H9 (cell line): ENCODE data around the gene B4GALNT2. TPM values are rescaled to one million over a fixed set of nuclear protein-coding genes. Genes with fewer than 3 reads are reported as not detected.
A peak's percentile ranks its signal among the peaks of the same experiment; 100 is the strongest.

Source experiments
- DNase-seq: peaks from one replicate; pipeline ENCODE4 v3.0.0-alpha.2; 2017
- H2AFZ ChIP-seq: one replicate; pipeline ENCODE4 v1.6.1; 2013; ENCODE audit warnings: mild to moderate bottlenecking, low read length, control low read depth, moderate library complexity
- H2AK5ac ChIP-seq: 2 replicates; pipeline ENCODE4 v1.6.1; 2013; ENCODE audit warnings: low read length, control low read depth, mixed read lengths; ENCODE audit not compliant: insufficient read length
- H2BK120ac ChIP-seq: one replicate; pipeline ENCODE4 v1.6.1; 2013; ENCODE audit warnings: low read depth, mild to moderate bottlenecking, low read length, control low read depth, inconsistent platforms; ENCODE audit not compliant: poor library complexity, severe bottlenecking
- H2BK12ac ChIP-seq: 2 replicates; pipeline ENCODE4 v1.6.1; 2013; ENCODE audit warnings: low read length, control low read depth, mixed read lengths, low read depth; ENCODE audit not compliant: insufficient read length
- H2BK15ac ChIP-seq: 2 replicates; pipeline ENCODE4 v1.6.1; 2013; ENCODE audit warnings: low read depth, low read length, control low read depth
- H2BK20ac ChIP-seq: one replicate; pipeline ENCODE4 v1.6.1; 2013; ENCODE audit warnings: low read depth, mild to moderate bottlenecking, low read length, control low read depth, inconsistent platforms; ENCODE audit not compliant: poor library complexity, severe bottlenecking
- H2BK5ac ChIP-seq: 2 replicates; pipeline ENCODE4 v1.6.1; 2013; ENCODE audit warnings: low read length, control low read depth, mixed read lengths; ENCODE audit not compliant: insufficient read length
- H3K14ac ChIP-seq: 2 replicates; pipeline ENCODE4 v1.6.1; 2013; ENCODE audit warnings: low read length, control low read depth; ENCODE audit not compliant: insufficient read depth
- H3K18ac ChIP-seq: 2 replicates; pipeline ENCODE4 v1.6.1; 2013; ENCODE audit warnings: low read depth, mild to moderate bottlenecking, mixed read lengths, low read length, control low read depth; ENCODE audit not compliant: insufficient read length
- H3K23ac ChIP-seq: 2 replicates; pipeline ENCODE4 v1.6.1; 2013; ENCODE audit warnings: low read length, control low read depth, mixed read lengths, low read depth; ENCODE audit not compliant: insufficient read length
- H3K23me2 ChIP-seq: 2 replicates; pipeline ENCODE4 v1.6.1; 2013; ENCODE audit warnings: low read depth, mild to moderate bottlenecking, mixed read lengths, low read length, control low read depth; ENCODE audit not compliant: insufficient read length, poor library complexity, severe bottlenecking
- H3K27ac ChIP-seq: 2 replicates; pipeline ENCODE4 v1.5.1; 2013; ENCODE audit warnings: low read length, control low read depth, mixed read lengths, low read depth; ENCODE audit not compliant: insufficient read length
- H3K27me3 ChIP-seq: 2 replicates; pipeline ENCODE4 v1.6.1; 2013; ENCODE audit warnings: low read length, control low read depth, inconsistent platforms; ENCODE audit not compliant: insufficient read depth
- H3K4ac ChIP-seq: 2 replicates; pipeline ENCODE4 v1.6.1; 2013; ENCODE audit warnings: low read depth, mild to moderate bottlenecking, control low read depth, inconsistent platforms, low read length, moderate library complexity
- H3K4me1 ChIP-seq: 2 replicates; pipeline ENCODE4 v1.6.1; 2013; ENCODE audit warnings: low read length, control low read depth, inconsistent platforms; ENCODE audit not compliant: insufficient read depth
- H3K4me2 ChIP-seq: 2 replicates; pipeline ENCODE4 v1.6.1; 2013; ENCODE audit warnings: low read length, control low read depth, mixed read lengths; ENCODE audit not compliant: insufficient read length, insufficient read depth
- H3K56ac ChIP-seq: 2 replicates; pipeline ENCODE4 v1.6.1; 2013; ENCODE audit warnings: low read depth, mild to moderate bottlenecking, mixed read lengths, low read length, control low read depth; ENCODE audit not compliant: insufficient read length
- H3K79me1 ChIP-seq: 2 replicates; pipeline ENCODE4 v1.6.1; 2013; ENCODE audit warnings: low read depth, mild to moderate bottlenecking, moderate library complexity, low read length, control low read depth, inconsistent platforms; ENCODE audit not compliant: insufficient read depth, poor library complexity, severe bottlenecking
- H3K79me2 ChIP-seq: 2 replicates; pipeline ENCODE4 v1.6.1; 2013; ENCODE audit warnings: low read length, control low read depth, inconsistent platforms; ENCODE audit not compliant: insufficient read depth
- H3K9ac ChIP-seq: 2 replicates; pipeline ENCODE4 v1.6.1; 2013; ENCODE audit warnings: low read length, control low read depth, mixed read lengths; ENCODE audit not compliant: insufficient read length; ENCODE audit errors: extremely low read depth
- H3K9me3 ChIP-seq: one replicate; pipeline ENCODE4 v1.6.1; 2013; ENCODE audit warnings: low read depth, low read length, inconsistent platforms; ENCODE audit not compliant: control insufficient read depth
- H3T11ph ChIP-seq: one replicate; pipeline ENCODE4 v1.6.1; 2013; ENCODE audit warnings: mild to moderate bottlenecking, low read length, control low read depth, inconsistent platforms
- H4K20me1 ChIP-seq: one replicate; pipeline ENCODE4 v1.6.1; 2013; ENCODE audit not compliant: control insufficient read depth, insufficient read length, insufficient read depth
- H4K5ac ChIP-seq: 2 replicates; pipeline ENCODE4 v1.6.1; 2013; ENCODE audit warnings: low read depth, mild to moderate bottlenecking, mixed read lengths, low read length, control low read depth; ENCODE audit not compliant: insufficient read length
- H4K8ac ChIP-seq: replicated peaks from 2 replicates; pipeline ENCODE4 v1.6.1; 2013; ENCODE audit warnings: low read length, control low read depth, mixed read lengths, low read depth; ENCODE audit not compliant: insufficient read length
- H4K91ac ChIP-seq: 2 replicates; pipeline ENCODE4 v1.6.1; 2013; ENCODE audit warnings: low read depth, mild to moderate bottlenecking, moderate library complexity, mixed read lengths, low read length, control low read depth; ENCODE audit not compliant: insufficient read length
- H3K27ac Mint-ChIP-seq, 3 experiments: 2 replicates in 2 of 3; 3 replicates in 1 of 3; pipeline ENCODE4 v1.8.0; 2020 to 2021; ENCODE audit warnings: mixed read lengths in 3 of 3, mild to moderate bottlenecking in 1 of 3, moderate library complexity in 1 of 3
- H3K27me3 Mint-ChIP-seq: 2 replicates; pipeline ENCODE4 v1.8.0; 2021; ENCODE audit warnings: low read depth, mild to moderate bottlenecking, moderate library complexity, mixed read lengths
- H3K36me3 Mint-ChIP-seq, 3 experiments: 2 replicates in 2 of 3; 3 replicates in 1 of 3; pipeline ENCODE4 v1.8.0; 2020 to 2021; ENCODE audit warnings: low read depth in 3 of 3, mixed read lengths in 3 of 3; ENCODE audit not compliant: insufficient read depth in 1 of 3
- H3K4me1 Mint-ChIP-seq, 2 experiments: 2 replicates each; pipeline ENCODE4 v1.8.0; 2020; ENCODE audit warnings: mixed read lengths in 2 of 2
- H3K4me3 Mint-ChIP-seq, 2 experiments: 2 replicates in 1 of 2; 3 replicates in 1 of 2; pipeline ENCODE4 v1.8.0; 2020 to 2021; ENCODE audit warnings: mild to moderate bottlenecking in 2 of 2, mixed read lengths in 2 of 2, moderate library complexity in 1 of 2
- H3K9me3 Mint-ChIP-seq, 2 experiments: 2 replicates in 1 of 2; 3 replicates in 1 of 2; pipeline ENCODE4 v1.8.0; 2020; ENCODE audit warnings: mild to moderate bottlenecking in 2 of 2, mixed read lengths in 2 of 2, moderate library complexity in 1 of 2
- CTCF ChIP-seq: fragments of 200-600 bp; sonication (generic); conservative IDR thresholded peaks from 3 replicates; pipeline ENCODE4 v1.8.0; 2021; ENCODE audit warnings: antibody characterized with exemption, mild to moderate bottlenecking
- WGBS: extraction: QIAGEN DNeasy Blood & Tissue Kit; methylation state at CpG from one replicate; pipeline ENCODE4 v1.1.7; 2013; ENCODE audit warnings: missing lambda C conversion rate, low lambda C conversion rate, mixed read lengths; ENCODE audit not compliant: insufficient read length; ENCODE audit errors: extremely low coverage; 5-methylcytosine and 5-hydroxymethylcytosine counted together
- total RNA-seq: library from RNA; stranded (reverse); gene quantifications from 2 replicates; pipeline ENCODE4 v1.2.1, GENCODE V29; 2021

Gene B4GALNT2
- total RNA-seq, 1 experiment from 2014 or later: not detected

DNA sequence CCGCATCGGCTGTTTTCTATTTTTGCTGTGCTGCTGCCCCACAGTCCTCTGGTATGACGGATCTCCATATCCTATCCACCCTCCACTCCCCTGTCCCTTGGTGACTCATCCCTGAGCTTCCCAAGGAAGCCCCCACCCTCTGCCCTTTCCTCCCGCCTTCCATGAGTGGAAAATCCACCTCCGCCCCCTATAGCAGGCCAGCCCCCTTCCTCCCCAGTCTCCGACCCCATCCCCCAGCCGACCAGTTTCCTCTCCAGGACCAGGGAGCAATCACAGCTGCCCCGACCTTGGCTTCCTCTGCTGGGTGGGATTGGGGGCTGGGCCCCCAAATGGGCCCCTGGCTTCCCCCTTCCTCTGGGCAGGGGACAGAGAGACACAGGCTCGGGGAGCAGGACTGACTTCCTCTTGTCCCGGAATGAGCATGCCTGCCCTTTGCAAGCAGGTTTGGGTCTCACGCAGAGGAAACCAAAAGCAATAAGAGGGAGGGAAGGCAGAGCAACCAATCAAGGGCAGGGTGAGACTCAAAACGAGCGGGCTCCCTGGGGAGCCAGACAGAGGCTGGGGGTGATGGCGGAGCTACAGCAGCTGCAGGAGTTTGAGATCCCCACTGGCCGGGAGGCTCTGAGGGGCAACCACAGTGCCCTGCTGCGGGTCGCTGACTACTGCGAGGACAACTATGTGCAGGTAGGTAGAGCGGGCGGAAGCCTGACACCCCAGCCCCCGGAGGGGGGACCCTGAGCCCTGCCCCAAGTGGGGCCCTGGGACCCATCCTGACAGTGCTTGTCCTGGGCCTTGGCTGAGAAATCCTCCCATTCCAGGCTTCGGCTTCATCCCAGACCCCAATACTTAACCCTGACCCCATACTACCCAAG is 77.8 kb downstream of the B4GALNT2 start, which contains the start of the genes ABI3 and GNGT2:
Gene ABI3 (plus strand): TSS at position 550 of the 872 bp plus-strand sequence. CDS start 18 bp downstream, at position 568.
Gene GNGT2 (minus strand): TSS at position 417 of the 872 bp plus-strand sequence. CDS start 3,152 bp downstream, outside the sequence.
- peaks cover 15% of the 10 kb centered on the region for H3K27me3 Mint-ChIP-seq
- no peaks in the 10 kb centered on the region for H4K20me1 ChIP-seq
- no peak within 1 kb of the TSS for H3T11ph ChIP-seq
- H3K9me3 Mint-ChIP-seq: no peaks in the 10 kb centered on the region
- no peaks in the 10 kb centered on the region for H3K9me3 ChIP-seq
- H3K4me3 Mint-ChIP-seq: peak within 1 kb of the TSS; percentile 38 to 58; a peak in 3 of 5 replicates
- H3K23me2 ChIP-seq: no peaks in the 10 kb centered on the region
- no peak within 1 kb of the TSS for H4K5ac ChIP-seq
- H3K27ac Mint-ChIP-seq: peak within 1 kb of the TSS in 1 of 3 experiments; percentile 79; a peak in 2 of 7 replicates
- no peaks in the 10 kb centered on the region; a peak in 1 of 7 replicates for H3K36me3 Mint-ChIP-seq
- no peaks in the 10 kb centered on the region for H3K27me3 ChIP-seq
- H2BK12ac ChIP-seq: no peak within 1 kb of the TSS
- H3K14ac ChIP-seq: no peak within 1 kb of the TSS; the same call in 1 of the 2 replicates
- H2BK15ac ChIP-seq: no peak within 1 kb of the TSS
- DNase-seq: peak; percentile 74
- no peak within 1 kb of the TSS for H2BK5ac ChIP-seq
- peak within 1 kb of the TSS; percentile 45 for H4K91ac ChIP-seq
- no peak for TF ChIP-seq CTCF
- H3K4me1 ChIP-seq: peaks cover 4% of the 10 kb centered on the region; the same call in 1 of the 2 replicates
- no peak within 1 kb of the TSS for H4K8ac ChIP-seq
- H3K23ac ChIP-seq: no peak within 1 kb of the TSS
- H3K79me1 ChIP-seq: no peaks in the 10 kb centered on the region
- H3K18ac ChIP-seq: no peak within 1 kb of the TSS
- no peak within 1 kb of the TSS for H2BK20ac ChIP-seq
- peak within 1 kb of the TSS; percentile 2 for H3K4me2 ChIP-seq
- H2AK5ac ChIP-seq: no peak within 1 kb of the TSS
- H2BK120ac ChIP-seq: no peak within 1 kb of the TSS
- no peak within 1 kb of the TSS for H3K4ac ChIP-seq
- no peak within 1 kb of the TSS for H3K9ac ChIP-seq
- H3K79me2 ChIP-seq: no peaks in the 10 kb centered on the region
- peaks cover 32 to 37% of the 10 kb centered on the region in 2 experiments for H3K4me1 Mint-ChIP-seq
- H3K27ac ChIP-seq: no peak within 1 kb of the TSS
- no peak within 1 kb of the TSS for H2AFZ ChIP-seq
- no peak within 1 kb of the TSS for H3K56ac ChIP-seq
- WGBS: no CpG with 5 or more reads among the region's 22 CpGs
